KMS-11 (cell line): Measurements from ENCODE around the gene TNIP1.

ENCODE experiments used
- H2AFZ ChIP-seq: fragments of 200-600 bp; sonication (generic); 2 replicates; pipeline ENCODE4 v1.6.1; 2016; ENCODE audit warnings: antibody characterized with exemption, mixed run types, low read depth
- H3K27ac ChIP-seq: fragments of 200-600 bp; sonication (generic); 2 replicates; pipeline ENCODE4 v1.6.1; 2016; ENCODE audit warnings: mild to moderate bottlenecking, mixed run types
- H3K27me3 ChIP-seq: fragments of 200-600 bp; sonication (generic); 2 replicates; pipeline ENCODE4 v1.6.1; 2017; ENCODE audit warnings: mild to moderate bottlenecking, low read depth, mixed run types, moderate library complexity; ENCODE audit not compliant: insufficient read depth
- H3K36me3 ChIP-seq: fragments of 200-600 bp; sonication (generic); 2 replicates; pipeline ENCODE4 v1.6.1; 2017; ENCODE audit warnings: mild to moderate bottlenecking, mixed run types; ENCODE audit not compliant: insufficient read depth
- H3K4me1 ChIP-seq: fragments of 200-600 bp; sonication (generic); 2 replicates; pipeline ENCODE4 v1.6.1; 2016; ENCODE audit warnings: mild to moderate bottlenecking, low read depth, mixed run types; ENCODE audit not compliant: poor library complexity, severe bottlenecking
- H3K4me2 ChIP-seq: fragments of 200-600 bp; sonication (generic); 2 replicates; pipeline ENCODE4 v1.7.0; 2016; ENCODE audit warnings: mild to moderate bottlenecking, mixed run types
- H3K4me3 ChIP-seq: fragments of 200-600 bp; sonication (generic); IDR thresholded peaks from 2 replicates; pipeline ENCODE4 v1.6.1; 2017; ENCODE audit warnings: low read depth, low read length, mixed read lengths; ENCODE audit not compliant: insufficient read depth
- H3K79me2 ChIP-seq: fragments of 200-600 bp; sonication (generic); 2 replicates; pipeline ENCODE4 v1.6.1; 2016; ENCODE audit warnings: low read depth, mixed run types; ENCODE audit not compliant: insufficient read depth
- H3K9ac ChIP-seq: fragments of 200-600 bp; sonication (generic); 2 replicates; pipeline ENCODE4 v1.6.1; 2016; ENCODE audit warnings: mild to moderate bottlenecking, mixed run types
- H4K20me1 ChIP-seq: fragments of 200-600 bp; sonication (generic); 2 replicates; pipeline ENCODE4 v1.6.1; 2016; ENCODE audit warnings: mild to moderate bottlenecking, mixed run types; ENCODE audit not compliant: insufficient read depth
- CTCF ChIP-seq: fragments of 200-600 bp; sonication (generic); conservative IDR thresholded peaks from 2 replicates; pipeline ENCODE4 v1.6.1; 2017; ENCODE audit warnings: low read depth, mild to moderate bottlenecking, antibody characterized with exemption, low read length, moderate library complexity, mixed read lengths

Gene TNIP1

DNA sequence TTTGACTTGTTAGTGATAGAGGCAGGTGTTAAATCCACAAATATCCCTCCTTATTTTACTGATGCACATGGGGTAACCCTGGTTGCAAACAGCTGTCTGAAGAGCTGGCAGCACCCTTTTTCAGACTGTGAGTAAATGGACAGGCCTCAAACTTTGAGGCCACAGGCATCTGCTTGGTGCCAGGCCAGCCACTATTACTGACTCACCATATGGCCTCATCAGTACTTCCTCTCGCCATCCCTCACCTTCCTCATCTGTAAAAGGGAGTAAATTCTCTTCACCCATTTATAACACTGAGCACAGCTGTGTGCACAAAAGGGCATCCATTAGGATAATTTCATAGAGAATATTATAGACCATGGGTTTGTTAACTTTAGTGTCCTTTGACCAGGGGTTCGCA lies 11.9 kb upstream of the TNIP1 start:
- Histone ChIP-seq H3K4me2 (peak overlapping the region; percentile 72; the same call in 1 of the 2 replicates), H3K27ac (no peak overlapping the region), H3K79me2 (no peaks in the 10 kb centered on the region), H3K27me3 (no peaks in the 10 kb centered on the region), H4K20me1 (no peaks in the 10 kb centered on the region), H2AFZ (no peak overlapping the region), H3K9ac (no peak overlapping the region), H3K4me1 (peaks cover 47% of the 10 kb centered on the region), H3K4me3 (no peak overlapping the region), H3K36me3 (no peaks in the 10 kb centered on the region)
- TF ChIP-seq CTCF: no peak

- Histone ChIP-seq H3K9ac (no peak overlapping the region), H3K27me3 (no peaks in the 10 kb centered on the region), H3K4me1 (peaks cover 50% of the 10 kb centered on the region), H3K79me2 (no peaks in the 10 kb centered on the region), H4K20me1 (no peaks in the 10 kb centered on the region), H2AFZ (no peak overlapping the region), H3K4me3 (no peak overlapping the region), H3K4me2 (no peak overlapping the region), H3K36me3 (no peaks in the 10 kb centered on the region), H3K27ac (no peak overlapping the region)
- no peak for TF ChIP-seq CTCF
These were observed 8.9 kb upstream of the TNIP1 start for GRCh38 chr5:151089726-151090125.

DNA sequence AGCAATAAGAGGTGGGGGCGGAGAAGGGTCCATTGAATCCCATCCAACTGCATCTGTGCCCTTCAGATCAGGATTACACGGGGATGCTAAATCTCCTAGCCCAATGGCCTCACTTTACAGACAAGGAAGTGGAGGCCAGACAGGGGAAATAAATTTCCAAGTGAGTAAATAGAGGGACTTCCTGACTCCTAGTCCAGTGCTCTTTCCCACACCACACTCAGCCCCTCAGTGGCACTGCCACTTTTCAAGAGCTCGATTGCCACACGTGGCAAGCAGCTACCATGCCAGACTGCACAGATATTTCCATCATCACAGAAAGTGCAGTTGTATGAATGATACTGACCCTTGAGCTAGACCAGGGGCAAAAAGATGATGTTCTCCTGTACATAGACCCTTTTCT lies 8.2 kb upstream of the TNIP1 start:
- H3K4me3 ChIP-seq: no peak overlapping the region
- H3K4me1 ChIP-seq: peaks cover 48% of the 10 kb centered on the region
- H3K4me2 ChIP-seq: no peak overlapping the region
- H3K9ac ChIP-seq: no peak overlapping the region
- no peaks in the 10 kb centered on the region for H3K79me2 ChIP-seq
- H3K27ac ChIP-seq: no peak overlapping the region
- no peaks in the 10 kb centered on the region for H3K27me3 ChIP-seq
- no peak for TF ChIP-seq CTCF
- H3K36me3 ChIP-seq: no peaks in the 10 kb centered on the region
- no peak overlapping the region for H2AFZ ChIP-seq
- no peaks in the 10 kb centered on the region for H4K20me1 ChIP-seq

DNA sequence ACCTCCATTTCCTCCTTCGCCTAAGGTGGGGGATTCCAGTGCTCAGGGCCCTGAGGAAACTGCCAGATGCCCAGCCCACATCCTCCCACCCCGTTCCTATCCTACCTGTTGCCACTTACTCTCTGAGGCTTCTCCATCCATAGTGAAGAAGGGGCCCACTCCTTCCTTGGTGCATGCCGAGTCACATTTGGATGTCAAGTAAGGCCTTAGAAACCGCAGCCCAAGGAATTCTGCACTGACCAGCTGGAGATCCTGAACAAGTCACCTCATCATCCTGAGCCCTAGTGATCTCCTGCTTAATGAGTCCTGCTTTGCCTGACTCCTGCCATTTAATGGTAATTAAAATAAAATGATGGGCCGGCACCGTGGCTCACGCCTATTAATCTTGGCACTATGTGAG lies 6.7 kb upstream of the TNIP1 start:
- Histone ChIP-seq H4K20me1 (no peaks in the 10 kb centered on the region), H3K4me2 (peak overlapping the region; percentile 81; the same call in 1 of the 2 replicates), H2AFZ (peak overlapping the region; percentile 41; the same call in 1 of the 2 replicates), H3K79me2 (peaks cover 2% of the 10 kb centered on the region; the same call in 1 of the 2 replicates), H3K9ac (peak overlapping the region; percentile 39; the same call in 1 of the 2 replicates), H3K27ac (no peak overlapping the region), H3K27me3 (no peaks in the 10 kb centered on the region), H3K4me3 (no peak overlapping the region), H3K36me3 (no peaks in the 10 kb centered on the region), H3K4me1 (peaks cover 46% of the 10 kb centered on the region)
- no peak for TF ChIP-seq CTCF
